Measurements from ENCODE around the gene KCNG2. TPM values are rescaled to one million over a fixed set of nuclear protein-coding genes. Genes with fewer than 3 reads are reported as not detected.

The KCNG2 gene
- total RNA-seq, 1 donor from 2014 or later = not detected

DNA sequence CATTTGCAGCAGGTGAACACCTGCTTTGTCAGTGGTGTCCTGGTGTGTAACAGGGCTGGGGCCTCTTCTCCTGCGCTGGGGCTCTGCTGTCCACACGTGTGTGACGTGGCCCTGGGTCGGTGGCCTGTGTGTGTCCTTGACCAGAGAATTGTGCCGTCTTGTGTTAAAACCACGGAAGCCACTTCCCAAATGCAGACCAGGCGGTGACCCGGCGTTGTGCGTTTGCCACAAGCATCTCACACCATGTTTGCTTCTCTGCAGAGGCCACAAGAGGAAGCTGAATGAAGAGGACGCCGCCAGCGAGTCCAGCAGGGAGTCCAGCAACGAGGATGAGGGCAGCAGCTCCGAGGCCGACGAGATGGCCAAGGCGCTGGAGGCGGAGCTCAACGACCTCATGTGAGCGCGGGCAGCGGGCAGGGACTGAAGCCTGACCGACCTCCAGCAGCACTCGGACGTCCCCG is 44.3 kb upstream of the KCNG2 start:
- no peak overlapping the region for H3K4me3 Mint-ChIP-seq
- peaks cover 13% of the 10 kb centered on the region for H3K9me3 Mint-ChIP-seq
- no peaks in the 10 kb centered on the region for H3K27me3 Mint-ChIP-seq (ENCODE audit: low read depth)
- H3K4me1 Mint-ChIP-seq = peaks cover 13% of the 10 kb centered on the region
- H3K27ac Mint-ChIP-seq = no peak overlapping the region
- DNase-seq (ENCODE audit: low spot score in 2 of 2, unreplicated experiment in 2 of 2) = no peak
- peaks cover 30% of the 10 kb centered on the region for H3K36me3 Mint-ChIP-seq
- TF ChIP-seq, protein P1, sequence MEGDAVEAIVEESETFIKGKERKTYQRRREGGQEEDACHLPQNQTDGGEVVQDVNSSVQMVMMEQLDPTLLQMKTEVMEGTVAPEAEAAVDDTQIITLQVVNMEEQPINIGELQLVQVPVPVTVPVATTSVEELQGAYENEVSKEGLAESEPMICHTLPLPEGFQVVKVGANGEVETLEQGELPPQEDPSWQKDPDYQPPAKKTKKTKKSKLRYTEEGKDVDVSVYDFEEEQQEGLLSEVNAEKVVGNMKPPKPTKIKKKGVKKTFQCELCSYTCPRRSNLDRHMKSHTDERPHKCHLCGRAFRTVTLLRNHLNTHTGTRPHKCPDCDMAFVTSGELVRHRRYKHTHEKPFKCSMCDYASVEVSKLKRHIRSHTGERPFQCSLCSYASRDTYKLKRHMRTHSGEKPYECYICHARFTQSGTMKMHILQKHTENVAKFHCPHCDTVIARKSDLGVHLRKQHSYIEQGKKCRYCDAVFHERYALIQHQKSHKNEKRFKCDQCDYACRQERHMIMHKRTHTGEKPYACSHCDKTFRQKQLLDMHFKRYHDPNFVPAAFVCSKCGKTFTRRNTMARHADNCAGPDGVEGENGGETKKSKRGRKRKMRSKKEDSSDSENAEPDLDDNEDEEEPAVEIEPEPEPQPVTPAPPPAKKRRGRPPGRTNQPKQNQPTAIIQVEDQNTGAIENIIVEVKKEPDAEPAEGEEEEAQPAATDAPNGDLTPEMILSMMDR (IDR thresholded peaks at IDR 0.05; ENCODE audit: unreplicated experiment) = no peak

- H3K4me1 Mint-ChIP-seq = peaks cover 10% of the 10 kb centered on the region
- H3K36me3 Mint-ChIP-seq = peaks cover 35% of the 10 kb centered on the region
- TF ChIP-seq, protein P1 (IDR thresholded peaks at IDR 0.05; ENCODE audit: unreplicated experiment) = no peak
- H3K27ac Mint-ChIP-seq = no peak overlapping the region
- H3K9me3 Mint-ChIP-seq = peaks cover 20% of the 10 kb centered on the region
- H3K4me3 Mint-ChIP-seq = no peak overlapping the region
- H3K27me3 Mint-ChIP-seq (ENCODE audit: low read depth) = no peaks in the 10 kb centered on the region
- DNase-seq (ENCODE audit: low spot score in 2 of 2, unreplicated experiment in 2 of 2) = no peak
Observed at GRCh38 chr18:79754022-79754761, 43.5 kb upstream of the KCNG2 start.

DNA sequence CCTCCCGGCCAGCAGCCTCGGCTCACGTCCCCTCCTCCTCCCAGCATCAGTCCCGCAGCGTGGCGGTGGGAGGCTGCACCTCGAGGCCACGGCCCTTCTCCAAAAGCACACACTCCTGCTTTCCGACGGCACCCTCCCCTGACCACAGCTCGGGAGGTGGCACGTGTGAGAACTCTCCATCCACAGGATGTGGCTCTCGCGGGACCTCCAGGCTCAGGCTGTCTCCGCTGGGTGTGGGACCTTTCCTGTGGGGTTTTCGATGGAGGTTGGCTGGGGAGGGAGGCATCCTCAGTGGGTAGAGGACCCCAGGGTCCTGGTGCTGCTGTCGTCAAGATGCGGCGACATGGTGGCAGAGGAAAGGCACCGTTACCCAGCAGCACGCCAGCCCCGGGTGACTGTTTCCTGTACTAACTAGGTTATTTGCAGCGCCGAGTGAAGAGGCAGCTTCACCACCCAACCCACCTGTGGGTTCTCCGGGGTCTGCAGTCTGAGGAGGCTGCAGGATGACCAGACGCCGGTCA is 42.8 kb upstream of the KCNG2 start:
- H3K27ac Mint-ChIP-seq = no peak overlapping the region
- TF ChIP-seq, protein P1 (IDR thresholded peaks at IDR 0.05; ENCODE audit: unreplicated experiment) = no peak
- H3K4me1 Mint-ChIP-seq = peaks cover 4% of the 10 kb centered on the region
- H3K36me3 Mint-ChIP-seq = peaks cover 31% of the 10 kb centered on the region
- DNase-seq (ENCODE audit: low spot score in 2 of 2, unreplicated experiment in 2 of 2) = no peak
- peaks cover 26% of the 10 kb centered on the region for H3K9me3 Mint-ChIP-seq
- H3K27me3 Mint-ChIP-seq (ENCODE audit: low read depth) = no peaks in the 10 kb centered on the region
- no peak overlapping the region for H3K4me3 Mint-ChIP-seq

DNA sequence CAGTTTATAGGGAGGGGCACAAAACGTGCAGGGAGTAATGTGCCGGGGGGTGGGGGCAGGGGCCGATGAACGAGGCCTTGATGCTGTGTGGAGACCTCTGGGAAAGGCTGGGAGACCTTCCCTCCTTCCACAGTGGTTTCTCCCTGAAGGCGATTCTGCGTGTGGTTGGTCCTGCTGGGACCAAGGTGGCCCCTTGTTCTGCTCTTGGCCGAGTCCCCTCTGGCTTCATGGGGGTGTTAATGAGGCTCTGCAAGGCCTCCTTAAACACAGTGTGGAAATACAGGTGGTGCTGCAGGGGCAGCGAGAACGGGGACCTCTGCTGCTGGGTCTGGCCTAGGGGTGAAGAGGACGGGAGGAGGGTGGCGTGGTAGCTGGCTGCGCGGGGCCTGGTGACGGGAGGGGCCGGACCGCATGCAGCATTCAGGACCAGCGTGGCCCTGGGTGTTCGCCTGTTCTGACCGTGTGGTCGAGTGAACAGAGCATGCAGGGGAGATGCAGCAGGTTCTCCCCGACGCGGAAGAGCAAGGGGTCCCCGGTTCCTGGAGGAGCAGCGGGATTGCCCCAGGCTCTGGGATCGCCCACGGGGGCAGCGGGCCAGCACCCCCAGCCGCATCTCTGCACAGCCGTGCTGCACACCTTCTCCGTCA is 42.1 kb upstream of the KCNG2 start:
- H3K27ac Mint-ChIP-seq = no peak overlapping the region
- H3K9me3 Mint-ChIP-seq = peaks cover 32% of the 10 kb centered on the region
- H3K4me3 Mint-ChIP-seq = no peak overlapping the region
- TF ChIP-seq, protein P1 (IDR thresholded peaks at IDR 0.05; ENCODE audit: unreplicated experiment) = no peak
- H3K4me1 Mint-ChIP-seq = peaks cover 8% of the 10 kb centered on the region
- H3K36me3 Mint-ChIP-seq = peaks cover 32% of the 10 kb centered on the region
- no peaks in the 10 kb centered on the region for H3K27me3 Mint-ChIP-seq (ENCODE audit: low read depth)
- no peak for DNase-seq (ENCODE audit: low spot score in 2 of 2, unreplicated experiment in 2 of 2)

- H3K36me3 Mint-ChIP-seq = peaks cover 32% of the 10 kb centered on the region
- H3K9me3 Mint-ChIP-seq = peaks cover 36% of the 10 kb centered on the region
- TF ChIP-seq, protein P1 (IDR thresholded peaks at IDR 0.05; ENCODE audit: unreplicated experiment) = no peak
- H3K4me1 Mint-ChIP-seq = peaks cover 10% of the 10 kb centered on the region
- no peaks in the 10 kb centered on the region for H3K27me3 Mint-ChIP-seq (ENCODE audit: low read depth)
- H3K27ac Mint-ChIP-seq = no peak overlapping the region
- DNase-seq (ENCODE audit: low spot score in 2 of 2, unreplicated experiment in 2 of 2) = no peak
- H3K4me3 Mint-ChIP-seq = no peak overlapping the region
Observed at GRCh38 chr18:79756143-79756500, 41.6 kb upstream of the KCNG2 start.

Data from mesothelial cell of epicardium (in vitro differentiated cells).